PC-9 (cell line): ENCODE results near the gene STAP2. TPM values are rescaled to one million over a fixed set of nuclear protein-coding genes. Genes with fewer than 3 reads are reported as not detected.

Experiments
- BruUV-seq: library from RNA; stranded (reverse); fragments of 400-500 nt; replicated peaks from 2 replicates; lab custom pipeline; 2021; lab: Mats Ljungman, UMichigan
- CTCF ChIA-PET: fragments of 300-600 bp; sonication (Branson Sonifier 250); formaldehyde crosslinking; loops from one replicate; lab custom pipeline; 2022; ENCODE audit warnings: antibody characterized with exemption; lab: Charles Lee
- POLR2A ChIA-PET: fragments of 300-600 bp; sonication (Branson Sonifier 250); formaldehyde crosslinking; loops from one replicate; lab custom pipeline; 2022; ENCODE audit warnings: antibody characterized with exemption; ENCODE audit not compliant: unreplicated experiment; lab: Charles Lee
- DNase-seq, 2 experiments: peaks; one replicate each; pipeline versions ENCODE4 v3.0.0 to v3.0.0-alpha.2; 2015 to 2022; ENCODE audit warnings: mixed read lengths in 1 of 2
- H2AFZ ChIP-seq: fragments of 200-600 bp; sonication (generic); 2 replicates; pipeline ENCODE4 v1.8.1; 2017; ENCODE audit warnings: antibody characterized with exemption
- H3F3A ChIP-seq: fragments of 200-600 bp; sonication (generic); 2 replicates; pipeline ENCODE4 v1.8.1; 2017; ENCODE audit warnings: antibody characterized with exemption, mild to moderate bottlenecking, low read depth; ENCODE audit not compliant: insufficient read depth
- H3K27ac ChIP-seq: fragments of 200-600 bp; sonication (generic); 2 replicates; pipeline ENCODE4 v1.6.1; 2016; ENCODE audit warnings: mixed run types
- H3K27me3 ChIP-seq: fragments of 200-600 bp; sonication (generic); 2 replicates; pipeline ENCODE4 v1.6.1; 2016; ENCODE audit warnings: low read depth, mixed run types; ENCODE audit not compliant: insufficient read depth
- H3K36me3 ChIP-seq: fragments of 200-600 bp; sonication (generic); 2 replicates; pipeline ENCODE4 v1.6.1; 2016; ENCODE audit warnings: low read depth, mixed run types
- H3K4me1 ChIP-seq: fragments of 200-600 bp; sonication (generic); replicated peaks from 2 replicates; pipeline ENCODE4 v1.6.1; 2016; ENCODE audit warnings: mixed run types; ENCODE audit not compliant: insufficient read depth
- H3K4me2 ChIP-seq: fragments of 200-600 bp; sonication (generic); 2 replicates; pipeline ENCODE4 v1.6.1; 2017; ENCODE audit warnings: mixed run types
- H3K4me3 ChIP-seq: fragments of 200-600 bp; sonication (generic); 2 replicates; pipeline ENCODE4 v1.6.1; 2016; ENCODE audit warnings: mixed run types
- H3K79me2 ChIP-seq: fragments of 200-600 bp; sonication (generic); 2 replicates; pipeline ENCODE4 v1.6.1; 2017; ENCODE audit warnings: low read depth, mixed run types
- H3K9me2 ChIP-seq: fragments of 200-600 bp; sonication (generic); 2 replicates; pipeline ENCODE4 v1.8.1; 2017; ENCODE audit warnings: mild to moderate bottlenecking; ENCODE audit not compliant: insufficient read depth
- H3K9me3 ChIP-seq: fragments of 200-600 bp; sonication (generic); 2 replicates; pipeline ENCODE4 v1.8.1; 2016; ENCODE audit warnings: low read depth; ENCODE audit not compliant: insufficient read depth
- H4K20me1 ChIP-seq: fragments of 200-600 bp; sonication (generic); 2 replicates; pipeline ENCODE4 v1.8.1; 2017; ENCODE audit not compliant: insufficient read depth
- CTCF ChIP-seq: fragments of 200-600 bp; sonication (generic); conservative IDR thresholded peaks from 2 replicates; pipeline ENCODE4 v1.6.1; 2017; ENCODE audit warnings: mixed run types, antibody characterized with exemption, mild to moderate bottlenecking, moderate library complexity
- EZH2 ChIP-seq: fragments of 200-600 bp; sonication (generic); IDR thresholded peaks from 2 replicates; pipeline ENCODE4 v1.8.0; 2017; ENCODE audit warnings: antibody characterized with exemption, low read depth
- intact Hi-C: fragments of 100-400 bp; cut with micrococcal nuclease; formaldehyde crosslinking; loops from one replicate; pipeline ENCODE4 v1.10.0; 2022; ENCODE audit not compliant: unreplicated experiment
- total RNA-seq: library from RNA; stranded (reverse); gene quantifications from 2 replicates; pipeline ENCODE4 v1.2.3, GENCODE V29; 2021

STAP2 gene
- total RNA-seq, 1 experiment from 2014 or later: 29.8 TPM

DNA sequence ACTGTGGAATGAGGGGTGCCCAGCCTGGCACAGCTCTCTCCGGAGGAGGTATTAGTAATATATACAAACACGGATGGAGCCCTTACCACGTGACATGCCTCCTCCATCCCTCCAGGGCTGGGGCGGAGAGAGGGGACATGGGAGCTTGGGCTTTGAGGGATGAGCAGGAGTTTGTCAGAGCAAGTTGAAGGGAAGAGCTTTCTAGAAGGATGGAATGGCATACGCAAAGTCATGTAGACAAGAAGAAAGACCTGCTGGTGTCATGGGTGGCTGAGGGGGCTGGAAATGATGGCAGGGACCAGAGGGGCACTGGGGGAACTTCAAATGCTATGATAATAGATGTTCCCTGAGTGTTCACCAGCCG, 7.4 kb upstream of the STAP2 start:
- Histone ChIP-seq H3K4me1 (no peaks in the 10 kb centered on the region), H2AFZ (no peak overlapping the region), H3K4me2 (no peak overlapping the region), H3K9me3 (no peaks in the 10 kb centered on the region), H3K4me3 (no peak overlapping the region), H3K36me3 (no peaks in the 10 kb centered on the region), H3K79me2 (no peaks in the 10 kb centered on the region), H3F3A (no peaks in the 10 kb centered on the region), H3K27me3 (no peaks in the 10 kb centered on the region), H4K20me1 (no peaks in the 10 kb centered on the region), H3K9me2 (no peaks in the 10 kb centered on the region), H3K27ac (no peak overlapping the region)
- CTCF ChIA-PET: no interaction called here
- POLR2A ChIA-PET: no interaction called here
- intact Hi-C loops: no loop called here
- no peak for DNase-seq
- TF ChIP-seq CTCF (no peak), EZH2 (no peak)
- BruUV-seq: no TSS peak

DNA sequence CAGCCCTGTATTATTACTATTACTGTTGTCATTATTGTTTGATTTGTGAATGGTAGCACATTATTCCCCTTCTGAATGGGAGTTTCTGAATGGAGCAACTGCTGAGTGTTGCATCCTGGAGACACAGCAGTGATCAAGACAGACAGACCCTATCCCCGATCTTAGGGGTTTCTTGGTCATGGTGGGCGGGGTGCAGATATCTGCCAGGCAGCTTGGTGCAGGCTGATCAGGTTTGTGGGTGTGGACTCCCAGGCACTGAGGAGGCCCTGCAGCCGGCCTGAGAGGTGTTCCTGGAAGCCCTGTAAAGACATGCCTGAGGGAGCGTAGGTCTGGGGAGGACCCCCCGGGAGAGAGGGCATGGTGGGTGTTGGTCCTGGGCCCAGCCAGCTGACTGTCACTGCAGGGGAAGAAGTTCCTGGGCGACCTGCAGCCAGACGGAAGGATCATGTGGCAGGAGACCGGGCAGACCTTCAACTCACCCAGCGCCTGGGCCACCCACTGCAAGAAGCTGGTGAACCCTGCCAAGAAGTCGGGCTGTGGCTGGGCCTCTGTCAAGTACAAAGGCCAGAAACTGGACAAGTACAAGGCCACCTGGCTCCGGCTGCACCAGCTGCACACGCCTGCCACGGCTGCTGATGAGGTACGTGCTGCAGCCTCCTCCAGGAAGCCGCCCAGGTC, 6.9 kb upstream of the STAP2 start:
- H3K9me3 ChIP-seq: no peaks in the 10 kb centered on the region
- no peak overlapping the region for H3K27ac ChIP-seq
- H3K4me1 ChIP-seq: no peaks in the 10 kb centered on the region
- CTCF ChIA-PET: no interaction called here
- DNase-seq: no peak
- H3K27me3 ChIP-seq: no peaks in the 10 kb centered on the region
- H3K79me2 ChIP-seq: no peaks in the 10 kb centered on the region
- no peak overlapping the region for H3K4me2 ChIP-seq
- BruUV-seq: no TSS peak
- intact Hi-C loops: no loop called here
- no peaks in the 10 kb centered on the region for H3K9me2 ChIP-seq
- no peak overlapping the region for H2AFZ ChIP-seq
- POLR2A ChIA-PET: no interaction called here
- TF ChIP-seq CTCF: no peak
- no peak for TF ChIP-seq EZH2
- H4K20me1 ChIP-seq: no peaks in the 10 kb centered on the region
- H3K36me3 ChIP-seq: no peaks in the 10 kb centered on the region
- no peaks in the 10 kb centered on the region for H3F3A ChIP-seq
- no peak overlapping the region for H3K4me3 ChIP-seq

- Histone ChIP-seq H3K9me2 (no peaks in the 10 kb centered on the region), H3K4me1 (no peaks in the 10 kb centered on the region), H2AFZ (peak within 1 kb of the TSS; percentile 96), H3K9me3 (no peaks in the 10 kb centered on the region), H3F3A (no peaks in the 10 kb centered on the region), H3K27me3 (no peaks in the 10 kb centered on the region), H3K36me3 (no peaks in the 10 kb centered on the region), H3K4me2 (peak within 1 kb of the TSS; percentile 84), H3K79me2 (no peaks in the 10 kb centered on the region), H4K20me1 (no peaks in the 10 kb centered on the region), H3K27ac (peak within 1 kb of the TSS; percentile 56), H3K4me3 (peak within 1 kb of the TSS; percentile 61)
- POLR2A ChIA-PET: interaction anchor here (0.6 to 1.6 kb wide), 6 partner anchors 9 to 581 kb away, joined by 3 to 11 read pairs (median 4); partner anchors contain the start of gene YJU2
- DNase-seq: peak; percentile 51 to 83
- intact Hi-C loops: loop anchor here (2.0 kb wide), 1 partner anchor 59 kb away; the partner anchor contains the start of gene CHAF1A
- CTCF ChIA-PET: interaction anchor here (0.7 to 1.4 kb wide), 2 partner anchors 9 to 80 kb away, joined by 6 to 7 read pairs; no protein-coding TSS in a partner anchor
- TF ChIP-seq CTCF (no peak), EZH2 (no peak)
- no TSS peak for BruUV-seq
Measured at GRCh38 chr19:4343370-4344307, 5.0 kb upstream of the STAP2 start, which contains the start of gene MPND. MPND (plus strand) TSS chr19:4343562; CDS start chr19:4343594, 32 bp downstream.
